Putamen (tissue), 1 donor: ENCODE measurements around the gene PLEKHA7.

Experiments
- DNase-seq: peaks from one replicate; pipeline ENCODE4 v3.0.0-alpha.2; 2016; ENCODE audit warnings: low spot score

Gene PLEKHA7

DNA sequence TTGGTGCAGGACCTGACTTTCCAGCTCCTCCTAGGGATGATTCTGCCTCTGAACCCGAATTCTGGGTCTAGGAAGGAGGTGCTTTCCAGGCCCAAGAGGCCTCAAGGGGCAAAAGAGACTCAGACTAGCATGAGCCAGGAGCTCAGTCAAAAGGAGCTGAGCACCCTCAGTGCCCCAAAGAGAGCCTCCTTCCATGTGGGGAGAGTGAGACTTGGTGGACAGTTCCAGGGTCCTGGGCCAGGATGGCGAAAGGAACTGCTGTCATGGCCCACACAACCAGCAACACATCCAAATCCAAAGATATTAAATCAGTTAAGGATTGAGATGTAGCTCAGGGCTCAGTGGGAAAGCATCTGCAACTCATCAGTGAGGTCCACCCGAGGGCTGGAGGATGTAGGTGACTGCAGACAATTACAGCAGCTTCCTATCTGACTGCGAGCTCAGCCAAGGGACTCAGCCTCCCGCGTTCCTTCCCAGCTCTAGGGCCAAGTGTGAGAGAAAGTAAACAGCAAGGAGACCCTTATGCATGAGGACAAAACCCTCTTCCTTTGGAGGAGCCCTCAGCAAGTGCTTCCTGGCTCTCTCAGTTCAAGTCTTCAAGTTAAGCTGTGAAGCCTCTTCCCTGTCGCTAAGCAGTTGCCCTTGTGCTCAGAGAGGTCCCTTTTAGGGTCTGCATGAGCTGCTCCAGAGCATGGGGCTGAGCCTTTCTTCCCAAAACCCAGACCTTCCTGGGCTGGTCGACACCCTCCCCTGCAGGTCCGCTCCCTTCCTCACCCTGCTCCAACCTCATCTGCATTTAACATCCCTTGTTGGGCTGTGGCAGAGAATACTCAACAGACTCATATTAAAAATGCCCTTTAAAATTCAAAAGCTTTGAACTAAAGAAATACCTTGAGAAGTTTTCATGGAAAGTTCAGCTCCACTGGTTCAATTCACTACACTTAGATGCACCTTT, 240.0 kb downstream of the PLEKHA7 start:
- no peak for DNase-seq

DNA sequence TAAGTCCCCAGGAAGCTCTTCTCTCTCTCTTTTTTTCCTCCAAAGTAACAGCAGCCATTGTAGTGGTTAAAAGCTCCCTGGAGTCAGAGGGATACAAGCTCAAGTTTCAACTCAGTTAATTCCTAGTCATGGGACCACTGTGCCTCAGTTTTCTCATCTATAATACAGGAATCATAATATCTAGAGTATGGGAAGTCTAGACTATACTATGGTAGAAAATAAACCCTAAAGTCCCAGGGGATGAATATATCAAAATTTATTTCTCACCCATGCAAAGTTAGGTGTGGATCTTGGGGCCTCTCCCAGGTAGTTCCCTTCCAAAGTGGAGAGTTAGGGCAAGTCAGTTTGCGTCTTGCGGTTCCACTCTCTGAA, 242.1 kb downstream of the PLEKHA7 start:
- no peak for DNase-seq

DNA sequence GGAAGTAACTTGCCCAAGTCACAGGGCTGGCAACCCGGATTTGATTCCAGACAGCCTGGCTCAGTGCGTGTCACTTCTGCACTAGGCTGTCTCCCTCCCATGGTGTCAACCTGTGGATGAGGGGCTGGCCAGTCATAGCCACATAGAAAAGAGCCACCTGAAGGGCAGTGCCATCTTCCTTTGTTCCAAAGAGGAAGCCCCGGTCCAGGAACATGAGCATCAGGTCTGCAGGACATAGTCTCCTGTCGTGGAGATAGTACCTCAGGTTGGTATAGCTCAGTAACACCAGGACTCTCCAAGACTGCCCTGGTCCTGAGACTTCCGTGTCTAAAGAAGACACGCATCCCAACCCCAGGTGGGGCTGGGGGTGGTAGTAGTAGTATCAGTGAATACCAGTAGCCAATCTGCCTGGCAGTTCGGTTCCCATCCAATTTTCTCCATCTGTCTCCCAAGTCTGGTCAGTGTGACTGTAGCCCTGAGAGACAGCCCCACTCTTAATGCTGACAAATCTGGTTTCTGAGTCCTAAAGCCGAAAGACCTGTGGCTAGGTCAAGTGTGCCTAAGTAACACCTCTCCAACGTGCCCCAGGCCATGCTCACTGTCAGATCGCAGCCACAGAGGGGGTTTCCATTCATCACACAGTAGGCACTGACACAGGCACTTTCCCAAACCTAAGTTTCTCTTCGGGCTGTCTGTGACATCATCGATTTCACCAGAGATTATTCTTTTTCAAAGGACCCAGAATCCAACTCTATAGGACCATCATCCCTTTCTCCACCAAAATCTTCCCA, 242.7 kb downstream of the PLEKHA7 start:
- no peak for DNase-seq

DNA sequence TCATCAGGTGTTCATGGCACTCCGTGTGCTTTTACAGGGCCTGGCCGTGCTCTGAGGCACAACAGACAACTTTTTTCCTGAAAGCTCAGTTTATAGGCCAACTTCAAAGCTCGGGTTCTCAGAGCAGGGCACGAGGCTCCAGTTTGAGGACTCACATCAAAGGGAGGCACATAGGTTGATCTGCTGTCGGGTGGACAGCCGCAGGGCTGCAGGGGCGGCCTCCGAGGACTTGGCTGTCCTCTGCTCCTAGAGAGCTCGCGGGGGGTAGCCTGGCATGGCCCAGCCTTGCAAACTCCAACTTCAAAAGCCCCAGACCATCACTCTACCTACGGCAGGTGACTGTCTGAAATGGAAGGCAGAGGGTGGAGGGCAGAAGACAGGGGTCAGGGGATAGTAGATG, 244.2 kb downstream of the PLEKHA7 start:
- no peak for DNase-seq

DNA sequence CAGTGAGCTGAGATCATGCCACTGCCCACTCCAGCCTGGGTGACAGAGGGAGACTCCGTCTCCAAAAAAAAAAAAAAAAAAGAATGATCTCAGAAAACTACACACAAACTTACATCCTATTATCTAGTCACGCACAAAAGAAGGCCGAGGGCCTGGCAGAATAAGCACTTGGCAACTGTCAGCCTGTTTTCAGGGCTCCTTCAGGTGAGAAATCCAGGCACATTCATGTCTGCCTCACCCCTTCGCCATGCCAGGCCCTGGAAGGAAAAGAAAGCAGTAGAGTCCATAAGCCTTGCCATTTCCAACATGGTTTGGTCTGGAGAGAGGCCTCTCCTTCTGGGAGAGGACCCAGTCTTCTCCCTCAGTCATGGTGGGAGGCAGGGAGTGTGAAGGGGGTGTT, 244.8 kb downstream of the PLEKHA7 start:
- no peak for DNase-seq

DNA sequence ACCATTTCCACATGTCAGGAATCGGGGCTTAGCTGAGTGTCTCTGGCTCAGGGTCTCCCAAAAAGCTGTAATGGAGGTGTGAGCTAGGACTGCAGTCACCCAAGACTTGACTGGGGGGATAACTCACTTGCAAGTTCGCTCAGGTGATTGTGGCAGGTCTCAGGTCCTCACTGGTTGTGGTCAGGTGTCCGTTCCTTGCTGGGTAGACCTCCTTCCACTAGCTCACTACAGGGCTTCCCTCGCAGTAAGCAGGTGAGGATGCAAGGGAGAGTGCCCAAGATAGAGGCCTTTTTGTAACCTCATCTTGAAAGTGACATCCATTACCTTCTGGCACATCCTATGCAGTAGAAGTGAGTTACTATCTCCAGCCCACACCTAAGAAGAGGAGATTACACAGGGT, 246.3 kb downstream of the PLEKHA7 start:
- DNase-seq: no peak

DNA sequence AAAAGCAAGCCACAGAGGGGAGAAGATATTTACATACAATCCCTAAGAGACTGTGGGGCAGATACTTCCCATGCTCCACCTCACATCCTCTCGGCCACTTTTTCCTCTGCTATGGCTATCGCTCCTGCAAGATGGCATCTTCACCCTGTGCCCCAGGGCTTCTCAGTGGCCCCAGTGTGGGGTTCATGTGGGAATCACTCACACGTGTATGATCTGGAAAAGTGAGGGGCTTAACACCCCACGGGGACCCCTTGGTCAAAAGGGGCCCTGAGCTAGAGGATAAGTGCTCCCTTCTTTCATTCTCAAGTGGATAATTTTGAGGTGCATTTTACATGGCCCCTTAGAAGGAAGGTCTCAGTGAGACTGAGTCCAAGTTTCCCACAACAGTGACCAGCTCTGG, 247.1 kb downstream of the PLEKHA7 start:
- DNase-seq: no peak

DNA sequence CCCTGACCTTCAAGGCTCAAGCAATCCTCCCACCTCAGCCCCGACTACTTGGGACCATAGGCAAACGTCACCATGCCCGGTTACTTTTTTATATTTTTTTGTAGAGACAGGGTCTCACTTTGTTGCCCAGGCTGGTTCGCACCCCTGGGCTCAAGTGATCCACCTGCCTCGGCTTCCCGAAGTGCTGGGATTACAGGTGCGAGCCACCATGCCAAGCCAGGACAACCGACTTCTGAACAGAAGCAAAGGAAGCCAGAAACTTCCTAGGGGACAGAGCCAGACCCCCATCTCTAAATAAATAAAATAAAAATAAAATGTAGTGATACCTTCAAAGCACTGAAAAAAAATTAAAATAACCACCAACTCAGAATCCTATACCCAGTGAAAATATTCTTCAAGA, 249.3 kb downstream of the PLEKHA7 start:
- no peak for DNase-seq

DNA sequence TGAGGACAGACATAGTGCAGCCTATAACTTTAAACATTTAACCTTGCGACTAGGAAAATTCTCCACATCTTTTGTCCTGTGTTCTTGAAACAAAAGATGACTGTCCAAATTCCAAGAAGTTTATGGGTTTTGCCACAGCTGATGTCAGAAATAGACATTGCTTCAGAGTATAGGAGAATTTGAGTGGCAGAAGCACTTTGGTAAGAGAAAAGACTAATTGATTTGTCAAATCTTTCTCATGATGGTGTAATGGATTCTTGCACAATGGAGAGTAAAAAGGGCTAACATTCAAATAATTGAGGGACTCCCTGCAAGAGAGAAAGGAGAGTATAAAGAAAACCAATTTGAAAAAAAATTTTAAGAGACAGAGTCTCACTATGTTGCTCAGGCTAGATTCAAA, 250.5 kb downstream of the PLEKHA7 start:
- DNase-seq: no peak

DNA sequence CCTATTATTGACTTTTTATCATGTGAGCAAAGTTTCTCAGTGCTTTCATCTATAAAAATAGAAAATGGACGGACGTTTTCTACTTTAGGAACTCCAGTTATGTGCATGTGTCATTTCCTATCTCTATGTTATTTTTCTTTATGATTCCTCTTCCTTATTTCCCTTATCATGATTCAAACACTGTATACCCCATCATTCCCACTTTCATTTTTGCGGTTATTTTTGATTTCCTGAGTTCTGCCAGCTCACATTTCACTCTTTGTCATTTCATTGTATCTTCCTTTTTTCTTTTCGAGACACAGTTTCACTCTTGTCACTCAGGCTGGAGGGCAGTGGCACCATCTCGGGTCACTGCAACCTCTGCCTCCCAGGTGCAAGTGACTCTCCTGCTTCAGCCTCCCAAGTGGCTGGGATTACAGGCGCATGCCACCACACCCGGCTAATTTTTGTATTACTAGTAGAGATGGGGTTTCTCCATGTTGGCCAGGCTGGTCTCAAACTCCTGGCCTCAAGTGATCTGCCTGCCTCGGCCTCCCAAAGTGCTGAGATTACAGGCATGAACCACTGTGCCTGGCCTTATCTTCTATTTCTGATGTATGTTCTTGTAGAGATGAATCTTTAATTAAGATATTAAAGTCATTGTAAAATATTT, 254.2 kb downstream of the PLEKHA7 start:
- DNase-seq: no peak

DNA sequence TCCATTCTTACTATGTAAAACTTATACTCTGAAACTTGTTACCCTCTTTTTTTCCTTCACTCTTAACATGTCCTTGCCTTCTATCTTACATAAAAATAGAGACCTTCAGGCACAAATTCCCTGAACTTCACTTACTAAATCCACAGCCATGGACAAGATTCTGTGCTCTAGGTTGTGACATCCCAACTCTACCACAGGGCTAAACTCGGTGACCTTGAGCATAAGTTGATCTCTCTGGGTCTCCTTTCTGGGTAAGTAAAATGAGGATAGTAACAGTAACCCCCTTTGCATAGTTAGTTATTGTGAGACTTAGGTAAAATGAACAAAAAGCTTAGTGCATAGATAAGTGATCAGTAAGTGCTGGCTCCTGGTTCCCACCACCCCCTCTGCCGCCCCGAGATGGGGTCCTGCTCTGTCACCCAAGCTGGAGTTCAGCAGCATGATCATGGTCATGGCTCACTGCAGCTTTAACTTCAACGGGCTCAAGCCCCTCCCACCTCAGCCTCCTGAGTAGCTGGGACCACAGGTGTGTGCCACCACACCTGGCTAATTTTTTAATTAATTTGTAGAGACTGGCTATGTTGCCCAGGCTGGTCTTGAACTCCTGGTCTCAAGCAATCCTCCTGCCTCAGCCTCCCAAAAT, 255.7 kb downstream of the PLEKHA7 start:
- DNase-seq: no peak

DNA sequence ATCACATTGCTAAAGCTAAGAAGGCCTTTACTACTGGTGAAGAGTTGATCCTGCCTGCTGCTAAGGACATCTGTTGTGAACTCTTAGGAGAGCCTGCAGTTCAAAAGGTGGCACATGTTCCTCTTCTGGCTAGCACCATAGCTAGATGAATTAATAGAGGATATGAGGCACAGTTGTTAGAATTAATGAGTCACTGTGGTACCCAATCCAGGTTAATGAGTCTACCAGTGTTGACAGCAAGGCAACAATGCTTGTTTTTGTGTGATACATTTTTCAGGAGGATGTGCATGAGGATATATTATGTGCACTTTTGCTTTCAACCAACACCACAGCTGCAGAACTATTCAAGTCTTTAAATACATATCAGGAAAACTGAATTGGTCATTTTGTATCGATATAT, 263.8 kb downstream of the PLEKHA7 start:
- no peak for DNase-seq

DNA sequence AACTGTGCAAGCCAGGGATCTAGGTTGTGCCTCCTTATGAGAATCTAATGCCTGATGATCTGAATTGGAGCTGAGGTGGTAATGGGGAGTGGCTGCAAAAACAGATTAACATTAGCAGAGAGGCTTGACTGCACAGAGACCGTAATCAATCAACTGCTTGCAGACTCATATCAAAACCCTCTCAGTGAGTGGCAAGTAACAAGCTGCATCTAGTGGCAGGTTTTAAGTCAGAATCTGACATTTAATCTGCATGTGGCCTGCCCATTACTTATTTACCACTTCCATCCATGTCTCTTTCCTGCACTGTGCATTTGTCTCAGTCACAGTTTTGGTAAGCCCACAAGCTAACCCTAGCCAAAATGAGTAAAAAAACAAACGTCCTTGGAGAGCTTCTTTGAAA, 264.5 kb downstream of the PLEKHA7 start:
- no peak for DNase-seq

DNA sequence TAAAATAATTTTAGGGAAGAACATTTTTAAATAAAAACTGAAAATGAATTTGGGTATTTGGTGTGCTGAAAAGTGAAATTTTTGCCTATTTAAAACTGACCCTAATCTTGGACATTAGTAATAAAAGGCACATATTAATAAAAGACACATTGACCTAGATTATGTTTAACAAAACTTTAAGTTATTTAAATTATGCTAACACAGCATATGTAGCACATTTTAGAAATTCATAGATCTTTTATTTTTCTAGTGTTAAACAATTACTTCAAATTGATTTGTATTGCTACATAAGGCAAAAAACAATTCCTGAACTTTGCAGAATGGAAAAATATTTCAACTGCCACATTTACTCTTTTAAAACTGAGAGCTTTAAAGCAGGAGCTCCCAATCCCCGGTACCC, 265.1 kb downstream of the PLEKHA7 start:
- DNase-seq: no peak

DNA sequence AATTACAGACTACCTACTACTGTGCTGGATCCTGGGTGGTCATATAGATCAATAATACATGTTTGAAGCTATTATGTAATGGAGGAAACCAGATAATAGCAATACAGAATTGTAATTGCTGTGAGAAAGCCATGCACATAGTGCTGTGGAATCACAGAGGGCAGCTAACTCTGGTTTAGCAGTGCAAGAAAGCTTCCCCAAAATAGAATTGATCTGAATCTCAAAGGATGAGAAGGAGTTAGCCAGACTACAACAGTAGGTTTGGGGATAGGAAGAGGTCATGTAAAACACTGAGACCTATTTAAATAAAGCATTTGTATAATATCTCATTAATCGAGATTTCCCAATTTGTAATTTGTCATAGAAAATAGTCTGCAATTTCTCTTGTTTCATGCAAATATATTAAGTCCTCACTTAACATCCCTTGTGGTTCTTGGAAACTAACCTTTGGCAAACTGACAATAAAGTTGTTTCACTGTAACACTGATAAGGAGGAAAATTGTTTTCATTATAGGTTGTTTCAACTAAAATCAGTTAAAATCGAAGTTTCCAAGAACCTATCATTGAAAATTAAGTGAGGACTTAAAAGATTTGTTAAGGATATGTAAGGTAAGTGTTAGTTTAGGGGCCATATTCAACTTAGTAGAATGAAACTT, 268.1 kb downstream of the PLEKHA7 start:
- no peak for DNase-seq

DNA sequence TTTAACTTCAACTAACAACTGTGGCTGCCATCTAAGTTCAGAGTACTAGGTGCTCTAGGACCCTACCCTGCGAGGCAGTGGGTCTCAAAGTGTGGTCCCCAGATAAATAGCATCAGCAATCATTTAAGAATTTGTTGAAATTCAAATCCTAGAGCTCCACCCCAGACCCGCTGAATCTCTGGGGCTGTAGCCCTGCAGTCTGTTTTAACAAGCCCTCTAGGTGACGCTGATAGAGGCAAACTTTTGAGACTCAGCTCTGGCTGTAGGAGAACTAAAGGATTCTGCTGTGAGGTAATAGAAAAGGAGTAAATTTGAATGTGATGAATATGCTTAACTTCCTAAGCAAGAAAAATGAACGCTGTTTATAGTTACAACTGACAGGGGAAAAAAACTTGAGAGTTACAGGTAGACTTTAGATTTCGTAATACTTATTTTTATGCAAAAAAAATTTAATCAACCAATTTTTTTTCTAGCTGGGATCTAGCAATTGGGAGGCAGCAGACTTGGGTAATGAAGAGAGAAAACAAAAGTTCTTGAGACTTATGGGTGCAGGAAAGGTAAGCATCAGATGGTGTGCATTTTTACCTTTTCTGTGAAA, 270.0 kb downstream of the PLEKHA7 start:
- DNase-seq: no peak

DNA sequence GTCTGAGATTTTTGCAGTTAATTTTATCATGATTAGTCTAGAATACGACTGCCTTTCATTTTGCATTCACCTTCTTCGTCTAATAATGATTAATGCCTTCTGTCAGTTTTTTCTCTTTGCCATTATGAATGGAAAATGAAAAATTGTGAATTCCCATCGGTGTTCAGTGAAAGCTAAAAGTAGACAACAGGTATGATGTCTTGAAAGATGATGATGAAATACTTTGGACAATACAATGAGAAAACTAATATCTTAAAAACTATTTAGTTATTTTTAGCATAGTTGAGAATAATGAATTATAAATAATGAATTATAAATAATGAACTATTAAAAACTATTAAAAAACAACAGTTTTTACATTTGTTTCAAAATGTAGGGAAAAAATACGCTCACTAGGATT, 270.7 kb downstream of the PLEKHA7 start:
- DNase-seq: no peak

DNA sequence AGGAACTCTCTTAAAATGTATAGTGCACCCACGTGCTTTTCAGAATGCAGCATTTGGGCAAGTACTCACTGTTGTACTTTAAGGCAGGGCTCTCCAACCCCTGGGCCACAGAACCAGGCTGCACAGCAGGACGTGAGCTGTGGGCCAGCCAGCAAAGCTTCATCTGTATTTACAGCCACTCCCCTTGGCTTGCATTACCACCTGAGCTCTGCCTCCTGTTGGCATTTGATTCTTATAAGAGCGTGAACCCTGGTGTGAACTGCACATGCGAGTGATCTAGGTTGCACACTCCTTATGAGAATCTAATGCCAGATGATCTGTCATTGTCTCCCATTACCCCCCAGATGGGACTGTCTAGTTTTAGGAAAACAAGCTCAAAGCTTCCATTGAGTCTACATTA, 272.7 kb downstream of the PLEKHA7 start:
- DNase-seq: no peak

DNA sequence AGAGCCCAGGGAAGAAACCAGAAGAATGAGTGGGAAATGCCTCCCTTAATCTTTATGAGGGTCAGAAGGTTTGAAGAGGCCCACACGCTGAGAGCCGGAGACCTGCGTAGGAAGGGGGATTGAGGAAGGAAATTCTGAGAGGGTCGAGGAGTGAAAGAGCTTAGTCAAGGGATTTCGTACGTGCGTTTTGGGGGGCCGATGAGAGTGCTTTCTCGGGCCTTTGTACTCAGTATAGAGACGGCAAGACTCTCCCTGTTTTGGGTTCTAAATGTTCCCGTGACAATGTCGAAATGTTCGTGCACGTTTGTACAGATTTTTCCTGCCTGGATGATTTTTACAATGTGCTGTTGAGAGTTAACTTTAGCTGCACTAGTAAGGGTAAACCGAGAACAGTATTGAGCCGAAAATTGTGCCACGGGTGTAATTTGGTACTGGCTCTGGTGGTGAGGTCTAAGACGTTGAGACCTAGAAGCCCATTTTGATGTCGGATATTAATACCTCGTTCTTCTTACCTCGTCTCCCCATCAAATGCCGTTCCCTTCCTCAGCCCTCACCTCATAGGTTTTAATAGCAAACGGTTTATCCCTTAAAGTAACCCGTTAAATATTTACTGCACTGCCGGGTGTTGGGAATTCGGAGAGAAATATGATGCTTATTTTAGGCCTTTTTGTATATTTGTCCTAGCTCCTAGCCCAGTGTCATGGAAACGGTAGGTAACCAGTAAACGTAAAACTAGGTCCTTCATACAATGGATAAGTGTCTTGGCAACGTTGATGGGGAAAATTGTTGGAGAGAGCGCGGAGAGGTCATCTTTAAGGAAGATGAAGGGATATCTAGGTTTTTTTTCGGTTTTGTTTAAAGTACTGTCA, 275.0 kb downstream of the PLEKHA7 start:
- DNase-seq: no peak

DNA sequence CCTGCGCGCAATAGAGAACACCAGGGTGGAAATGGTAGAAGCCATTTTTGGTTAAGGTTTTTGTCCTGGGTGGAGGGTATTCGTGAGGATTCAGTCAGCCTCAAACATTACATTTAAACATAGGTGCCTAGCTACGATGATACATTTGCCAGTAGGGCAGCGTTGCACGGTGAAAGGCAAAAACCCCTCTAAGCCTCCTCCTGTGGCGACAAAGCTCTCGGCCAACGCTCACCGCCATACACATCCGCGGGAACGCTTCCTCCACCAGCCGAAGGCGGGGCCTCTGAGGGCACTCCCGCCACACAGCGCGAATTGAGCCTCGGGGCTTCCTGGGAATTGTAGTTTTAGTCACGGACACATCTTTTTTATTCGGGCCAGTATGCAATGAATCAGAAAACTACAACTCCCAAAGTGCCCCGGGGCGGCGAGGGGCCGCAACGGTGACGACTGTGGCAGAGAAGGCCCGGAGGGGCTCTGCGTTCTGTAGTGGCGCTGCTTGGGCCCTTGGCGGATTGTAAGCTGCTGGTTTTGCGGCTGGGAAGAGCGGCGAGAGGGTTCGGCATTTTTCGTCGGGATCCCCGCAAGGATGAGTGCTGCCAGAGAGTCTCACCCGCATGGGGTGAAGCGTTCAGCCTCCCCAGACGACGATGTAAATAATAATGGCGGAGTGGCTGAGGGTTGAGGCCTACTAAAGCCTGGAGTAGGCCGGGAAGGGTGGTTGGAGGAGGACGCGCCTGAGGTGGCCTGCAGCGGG, 275.8 kb downstream of the PLEKHA7 start, which contains the start of gene C11orf58:
TSS of gene C11orf58 (plus strand) at position 455 of the 754 bp plus-strand sequence. CDS start at position 587, 132 bp downstream.
- peak; percentile 97 for DNase-seq
